Measurements from ENCODE around the gene CSRP3.

DNA sequence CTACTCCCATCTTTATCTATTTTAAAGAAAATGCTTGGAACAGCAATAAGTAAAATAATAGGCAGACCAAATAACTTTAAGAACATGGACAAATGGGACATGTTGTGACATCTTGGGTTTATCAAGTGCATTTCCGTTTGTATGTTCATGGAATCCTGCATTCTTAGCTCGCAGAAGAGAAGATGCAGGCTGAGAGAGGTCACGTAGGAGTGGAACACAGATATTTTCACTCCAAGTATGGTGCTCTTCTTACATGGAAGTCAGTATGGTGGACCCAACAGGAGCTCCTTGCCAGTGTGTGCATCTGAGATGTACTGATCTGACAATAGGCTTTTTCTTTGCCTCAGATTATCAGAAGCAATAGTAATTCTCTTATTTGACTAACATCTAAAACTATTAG is 37.3 kb upstream of the CSRP3 start:
- TF ChIP-seq, protein P1, sequence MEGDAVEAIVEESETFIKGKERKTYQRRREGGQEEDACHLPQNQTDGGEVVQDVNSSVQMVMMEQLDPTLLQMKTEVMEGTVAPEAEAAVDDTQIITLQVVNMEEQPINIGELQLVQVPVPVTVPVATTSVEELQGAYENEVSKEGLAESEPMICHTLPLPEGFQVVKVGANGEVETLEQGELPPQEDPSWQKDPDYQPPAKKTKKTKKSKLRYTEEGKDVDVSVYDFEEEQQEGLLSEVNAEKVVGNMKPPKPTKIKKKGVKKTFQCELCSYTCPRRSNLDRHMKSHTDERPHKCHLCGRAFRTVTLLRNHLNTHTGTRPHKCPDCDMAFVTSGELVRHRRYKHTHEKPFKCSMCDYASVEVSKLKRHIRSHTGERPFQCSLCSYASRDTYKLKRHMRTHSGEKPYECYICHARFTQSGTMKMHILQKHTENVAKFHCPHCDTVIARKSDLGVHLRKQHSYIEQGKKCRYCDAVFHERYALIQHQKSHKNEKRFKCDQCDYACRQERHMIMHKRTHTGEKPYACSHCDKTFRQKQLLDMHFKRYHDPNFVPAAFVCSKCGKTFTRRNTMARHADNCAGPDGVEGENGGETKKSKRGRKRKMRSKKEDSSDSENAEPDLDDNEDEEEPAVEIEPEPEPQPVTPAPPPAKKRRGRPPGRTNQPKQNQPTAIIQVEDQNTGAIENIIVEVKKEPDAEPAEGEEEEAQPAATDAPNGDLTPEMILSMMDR (conservative IDR thresholded peaks at IDR 0.05; ENCODE audit: low read depth in 2 of 2): no peak
- no peak for TF ChIP-seq CREB1 (CRISPR knock-in tag; IDR thresholded peaks at IDR 0.05; ENCODE audit: low read depth)
- no peak for TF ChIP-seq POLR2AphosphoS5 (IDR thresholded peaks at IDR 0.05; ENCODE audit: low read depth)
- TF ChIP-seq EZH2 (IDR thresholded peaks at IDR 0.05; ENCODE audit: low read depth, unreplicated experiment): no peak
- TF ChIP-seq NANOG (IDR thresholded peaks at IDR 0.05; ENCODE audit: borderline replicate concordance): no peak
- TF ChIP-seq ZNF114 (CRISPR knock-in tag; IDR thresholded peaks at IDR 0.05): no peak
